ENCODE results near the gene LY9.
"Not testable (repeated sequence)": the region's sequence is repeated elsewhere in the genome, so short reads cannot be mapped to it uniquely, and the experiment has no call there.

The LY9 gene

GRCh38 chr1:160774886-160775719, 20.9 kb upstream of the LY9 start:
- no peak for DNase-seq (ENCODE audit: extremely low read depth in 1 of 2, low read depth in 1 of 2)

- no peak for DNase-seq (ENCODE audit: extremely low read depth in 1 of 2, low read depth in 1 of 2)
Measured at GRCh38 chr1:160776178-160776577, 19.8 kb upstream of the LY9 start.

- no peak for DNase-seq (ENCODE audit: extremely low read depth in 1 of 2, low read depth in 1 of 2)
Measured at GRCh38 chr1:160777486-160778089, 18.4 kb upstream of the LY9 start.

- DNase-seq (ENCODE audit: extremely low read depth in 1 of 2, low read depth in 1 of 2): no peak
Measured at GRCh38 chr1:160778976-160779375, 17.0 kb upstream of the LY9 start.

DNA sequence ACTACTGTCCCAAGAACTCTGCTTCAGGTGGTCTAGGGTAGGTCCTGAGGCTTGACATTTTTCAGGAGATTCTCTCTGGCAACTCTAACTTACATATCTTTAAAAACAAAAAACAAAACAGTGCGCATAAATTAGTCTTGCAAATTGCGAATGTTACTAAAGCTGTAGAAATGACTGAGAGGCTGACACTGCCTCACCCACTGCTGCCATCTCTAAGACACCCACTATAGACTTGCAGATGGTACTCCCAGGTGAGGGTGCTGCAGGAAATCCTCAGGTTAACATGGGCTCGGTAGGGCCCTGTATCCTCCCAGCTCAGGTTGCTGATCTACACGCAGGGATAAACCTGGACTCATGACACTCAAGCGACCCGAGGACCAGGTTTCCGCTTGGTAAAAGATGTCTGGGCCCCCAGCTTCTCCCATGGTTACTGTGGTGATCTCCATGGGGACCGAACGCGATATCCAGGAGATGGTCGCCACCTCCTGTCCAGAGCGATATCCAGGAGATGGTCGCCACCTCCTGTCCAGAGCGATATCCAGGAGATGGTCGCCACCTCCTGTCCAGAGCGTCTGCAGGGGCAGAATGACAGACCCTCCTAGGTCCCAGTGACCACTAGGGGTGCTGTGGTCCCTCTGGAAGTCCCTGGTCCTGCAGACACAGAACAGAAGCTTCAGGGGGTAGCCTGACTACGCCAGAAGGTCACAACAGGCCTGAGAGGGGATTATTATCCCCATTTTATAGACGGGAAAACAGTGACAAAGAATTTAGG, 16.2 kb upstream of the LY9 start:
- DNase-seq (ENCODE audit: extremely low read depth in 1 of 2, low read depth in 1 of 2): peak in 1 of 2 donors; percentile 46

GRCh38 chr1:160780398-160780755, 15.6 kb upstream of the LY9 start:
- DNase-seq (ENCODE audit: extremely low read depth in 1 of 2, low read depth in 1 of 2): no peak

- DNase-seq (ENCODE audit: extremely low read depth in 1 of 2, low read depth in 1 of 2): no peak
Measured at GRCh38 chr1:160781186-160781766, 14.7 kb upstream of the LY9 start.

DNA sequence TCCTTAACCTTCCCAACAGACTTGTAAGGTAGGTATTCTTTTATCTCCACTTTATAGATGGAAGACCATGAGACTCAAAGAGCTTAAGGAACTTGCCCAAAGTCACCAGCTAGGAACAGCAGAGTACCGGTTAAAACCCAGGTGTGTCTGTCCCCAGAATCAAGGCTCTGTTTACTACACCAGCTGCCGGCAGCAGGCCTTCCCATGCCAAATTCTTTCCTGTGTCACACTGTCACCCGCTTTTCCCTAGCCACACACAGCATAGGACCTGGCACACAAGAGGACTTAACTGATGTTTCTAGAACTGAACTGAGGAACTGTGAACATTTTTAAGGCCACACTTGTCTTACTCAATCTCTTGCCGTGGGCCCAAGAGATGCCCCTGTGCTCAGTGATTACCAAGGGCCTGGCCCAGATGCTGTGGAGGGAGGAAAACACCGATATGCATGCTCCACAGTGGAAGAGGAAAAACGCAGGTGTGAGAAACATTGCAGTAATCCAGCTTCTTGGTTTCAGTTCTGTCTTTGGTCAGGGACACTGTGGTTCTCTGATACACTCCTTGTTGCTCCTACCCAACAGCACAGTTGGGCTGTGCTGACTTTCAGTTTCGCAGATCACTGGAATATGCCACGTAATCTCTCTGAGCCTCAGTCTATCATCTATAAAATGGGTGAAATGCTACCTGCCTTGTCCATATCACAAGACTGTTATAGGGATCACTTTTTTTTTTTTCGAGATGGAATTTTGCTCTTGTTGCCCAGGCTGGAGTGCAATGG, 13.9 kb upstream of the LY9 start:
- no peak for DNase-seq (ENCODE audit: extremely low read depth in 1 of 2, low read depth in 1 of 2)

GRCh38 chr1:160782988-160783765, 12.8 kb upstream of the LY9 start:
- DNase-seq (ENCODE audit: extremely low read depth in 1 of 2, low read depth in 1 of 2): not testable (repeated sequence)

GRCh38 chr1:160789051-160789701, 6.8 kb upstream of the LY9 start:
- DNase-seq (ENCODE audit: extremely low read depth in 1 of 2, low read depth in 1 of 2): no peak

- DNase-seq (ENCODE audit: extremely low read depth in 1 of 2, low read depth in 1 of 2): no peak
Measured at GRCh38 chr1:160789702-160790611, 6.0 kb upstream of the LY9 start.

DNA sequence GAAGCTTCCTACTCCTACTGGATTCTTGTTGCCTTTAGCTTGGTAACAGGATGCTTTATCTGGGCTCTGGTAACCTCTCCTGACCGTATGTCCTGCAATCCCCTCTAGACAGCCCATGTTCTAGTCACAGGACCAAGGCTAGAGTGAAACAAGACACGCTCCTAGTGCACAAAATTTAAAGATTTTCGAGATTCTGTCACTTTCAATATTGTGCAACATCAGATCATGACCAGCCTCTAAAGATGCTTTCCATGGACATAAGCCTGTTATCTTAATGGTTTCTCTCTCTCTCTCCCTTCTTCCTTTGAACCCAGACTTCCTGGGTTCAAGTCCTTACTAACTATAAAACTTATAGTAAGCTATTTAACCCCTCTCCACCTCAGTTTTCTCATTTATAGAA, 1.6 kb upstream of the LY9 start:
- no peak for DNase-seq (ENCODE audit: extremely low read depth in 1 of 2, low read depth in 1 of 2)

GRCh38 chr1:160797271-160797709, 1.3 kb downstream of the LY9 start:
- DNase-seq (ENCODE audit: extremely low read depth in 1 of 2, low read depth in 1 of 2): no peak

DNA sequence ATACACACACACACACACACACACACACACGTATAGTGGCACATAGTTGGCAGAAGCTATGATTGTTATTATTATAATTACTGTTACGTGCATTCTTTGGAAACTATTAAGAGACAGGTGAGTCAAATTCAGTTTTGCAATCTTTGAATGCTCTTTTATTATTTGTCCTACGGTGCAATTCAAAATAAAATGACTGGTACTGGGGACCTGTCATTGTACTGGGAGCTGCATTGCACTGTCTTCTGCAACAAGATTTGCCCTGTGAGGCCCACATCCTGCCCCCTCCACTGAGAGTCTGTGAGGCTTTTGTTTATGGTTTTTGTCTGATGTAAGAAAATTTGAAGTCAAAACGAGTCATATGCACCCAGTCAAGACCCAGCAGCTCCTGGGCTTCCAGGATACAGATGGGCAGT, 1.9 kb downstream of the LY9 start:
- DNase-seq (ENCODE audit: extremely low read depth in 1 of 2, low read depth in 1 of 2): peak in 1 of 2 donors; percentile 35

DNA sequence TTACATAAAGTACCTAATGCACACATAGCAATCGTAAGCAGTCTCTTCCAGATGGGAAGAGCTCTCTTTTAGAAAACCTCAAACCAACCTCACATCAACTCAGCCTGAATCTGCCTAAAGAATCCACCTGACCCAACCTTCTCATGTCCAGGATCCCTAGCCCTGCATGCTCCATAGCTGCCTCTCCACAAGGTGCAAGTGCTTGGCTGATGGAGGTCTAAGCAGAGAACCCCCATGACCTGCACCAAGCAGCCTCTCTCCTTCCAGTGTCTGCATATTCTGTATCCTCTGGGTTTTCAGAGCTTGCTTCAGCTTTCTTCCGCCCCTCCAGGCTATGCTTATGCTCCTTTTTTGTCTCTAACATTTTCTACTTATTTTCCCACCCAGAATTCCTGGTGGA, 2.5 kb downstream of the LY9 start:
- no peak for DNase-seq (ENCODE audit: extremely low read depth in 1 of 2, low read depth in 1 of 2)

- no peak for DNase-seq (ENCODE audit: extremely low read depth in 1 of 2, low read depth in 1 of 2)
Measured at GRCh38 chr1:160799641-160800040, 3.7 kb downstream of the LY9 start.

DNA sequence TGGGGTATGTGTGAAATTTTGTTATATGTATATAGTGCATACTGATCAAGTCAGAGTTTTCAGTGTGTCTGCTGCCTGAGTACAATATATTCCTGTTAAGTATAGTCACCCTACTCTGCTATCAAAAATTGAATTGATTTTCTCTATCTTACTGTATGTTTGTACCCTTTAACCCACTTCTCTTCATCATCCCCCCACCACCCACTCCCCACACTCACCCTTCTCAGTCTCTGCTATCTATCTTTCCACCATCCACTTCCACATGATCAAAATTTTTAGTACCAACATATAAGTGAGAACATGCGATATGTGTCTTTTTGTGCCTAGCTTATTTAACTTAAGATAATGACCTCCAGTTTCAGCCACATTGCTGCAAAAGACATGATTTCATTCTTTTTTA, 4.2 kb downstream of the LY9 start:
- DNase-seq (ENCODE audit: extremely low read depth in 1 of 2, low read depth in 1 of 2): no peak

GRCh38 chr1:160800645-160801408, 4.9 kb downstream of the LY9 start:
- DNase-seq (ENCODE audit: extremely low read depth in 1 of 2, low read depth in 1 of 2): no peak
